ENCODE results near the gene SYTL4. TPM values are rescaled to one million over a fixed set of nuclear protein-coding genes. Genes with fewer than 3 reads are reported as not detected.

The SYTL4 gene
- total RNA-seq, 1 experiment from 2014 or later = 4.1 TPM

DNA sequence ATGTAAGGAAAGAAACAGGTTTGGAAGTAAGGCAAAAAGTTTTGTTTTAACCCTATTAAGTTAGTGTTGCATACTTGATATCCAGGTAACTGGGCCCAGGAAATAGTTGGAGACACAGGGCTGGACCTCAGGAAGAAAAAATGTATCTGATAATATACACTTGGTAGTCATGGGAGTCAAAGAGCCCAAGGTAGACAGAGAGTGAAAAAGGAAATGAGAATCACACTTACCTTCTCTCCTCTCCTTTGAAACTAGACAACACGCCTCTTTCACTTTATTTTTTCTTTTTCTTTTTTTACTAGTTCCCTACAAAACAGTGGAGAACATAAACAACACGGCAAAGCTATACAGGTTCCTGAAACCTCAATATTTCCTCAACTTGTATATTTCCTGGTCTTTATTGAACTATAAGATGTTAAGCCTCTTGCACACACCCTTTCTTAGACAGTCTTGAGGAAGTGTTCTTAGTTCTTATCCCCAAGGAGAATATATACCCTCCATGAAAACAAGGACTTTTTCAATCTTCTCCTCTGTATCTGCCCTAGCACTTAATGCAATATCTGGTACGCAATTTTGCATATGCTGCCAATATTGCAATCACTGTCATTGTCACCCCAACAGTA is 27.2 kb downstream of the SYTL4 start:
- TF ChIP-seq CTCF (IDR thresholded peaks at IDR 0.05; ENCODE audit: insufficient read depth in 1 of 2, low read depth in 1 of 2, low read length in 1 of 2, severe bottlenecking in 1 of 2, unreplicated experiment in 1 of 2) = no peak
- ChIA-PET POLR2A (no interaction called here), CTCF (no interaction called here)
- Histone ChIP-seq H3K27me3 (replicated peaks; ENCODE audit: control insufficient read depth, insufficient read depth, low read length) (no peaks in the 10 kb centered on the region), H3K9me3 (no peaks in the 10 kb centered on the region), H3K36me3 (ENCODE audit: control insufficient read depth, insufficient read depth, low read length) (no peaks in the 10 kb centered on the region), H3K4me1 (no peaks in the 10 kb centered on the region), H3K4me3 (ENCODE audit: low read depth, low read length) (no peak overlapping the region)
- H3K9me3 Mint-ChIP-seq (ENCODE audit: unreplicated experiment) = no peaks in the 10 kb centered on the region
- BruUV-seq (replicated peaks) = no TSS peak
- no peaks in the 10 kb centered on the region for H3K27me3 Mint-ChIP-seq (ENCODE audit: insufficient read depth, unreplicated experiment)
- intact Hi-C loops (cut with micrococcal nuclease; ENCODE audit: unreplicated experiment) = no loop called here
- no peak for DNase-seq
- H3K4me1 Mint-ChIP-seq (ENCODE audit: low read depth, unreplicated experiment) = no peaks in the 10 kb centered on the region
- H3K27ac Mint-ChIP-seq (ENCODE audit: unreplicated experiment) = no peak overlapping the region
- no peaks in the 10 kb centered on the region for H3K36me3 Mint-ChIP-seq (ENCODE audit: insufficient read depth, unreplicated experiment)
- no peak overlapping the region for H3K4me3 Mint-ChIP-seq (ENCODE audit: unreplicated experiment)

DNA sequence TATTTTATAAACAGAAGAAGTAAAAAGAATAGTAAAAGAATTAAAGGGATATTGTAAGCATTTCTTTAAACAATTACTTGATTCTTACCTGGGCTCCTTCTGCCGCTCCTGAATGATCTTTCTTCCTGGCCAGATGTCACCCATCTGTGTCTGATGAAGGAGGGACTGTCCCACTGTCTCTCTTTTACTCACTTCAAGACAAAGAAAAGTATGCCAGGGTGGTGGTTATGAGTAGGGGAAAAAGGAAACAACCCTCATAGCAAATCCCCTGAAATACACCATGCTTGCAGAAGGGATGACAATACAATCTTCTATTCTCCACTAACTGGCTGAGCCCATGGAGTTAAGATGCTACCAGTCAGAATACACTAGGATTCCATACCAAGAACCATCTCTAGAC is 31.1 kb downstream of the SYTL4 start:
- no peaks in the 10 kb centered on the region for H3K4me1 ChIP-seq
- no peaks in the 10 kb centered on the region for H3K36me3 Mint-ChIP-seq (ENCODE audit: insufficient read depth, unreplicated experiment)
- no peaks in the 10 kb centered on the region for H3K9me3 Mint-ChIP-seq (ENCODE audit: unreplicated experiment)
- H3K27me3 ChIP-seq (replicated peaks; ENCODE audit: control insufficient read depth, insufficient read depth, low read length) = no peaks in the 10 kb centered on the region
- ChIA-PET CTCF (no interaction called here), POLR2A (no interaction called here)
- peaks cover 2% of the 10 kb centered on the region for H3K4me1 Mint-ChIP-seq (ENCODE audit: low read depth, unreplicated experiment)
- H3K27ac Mint-ChIP-seq (ENCODE audit: unreplicated experiment) = no peak overlapping the region
- intact Hi-C loops (cut with micrococcal nuclease; ENCODE audit: unreplicated experiment) = no loop called here
- no peak overlapping the region for H3K4me3 ChIP-seq (ENCODE audit: low read depth, low read length)
- no TSS peak for BruUV-seq (replicated peaks)
- no peak for DNase-seq
- TF ChIP-seq CTCF (IDR thresholded peaks at IDR 0.05; ENCODE audit: insufficient read depth in 1 of 2, low read depth in 1 of 2, low read length in 1 of 2, severe bottlenecking in 1 of 2, unreplicated experiment in 1 of 2) = no peak
- H3K9me3 ChIP-seq = no peaks in the 10 kb centered on the region
- H3K27me3 Mint-ChIP-seq (ENCODE audit: insufficient read depth, unreplicated experiment) = no peaks in the 10 kb centered on the region
- H3K4me3 Mint-ChIP-seq (ENCODE audit: unreplicated experiment) = no peak overlapping the region
- no peaks in the 10 kb centered on the region for H3K36me3 ChIP-seq (ENCODE audit: control insufficient read depth, insufficient read depth, low read length)

DNA sequence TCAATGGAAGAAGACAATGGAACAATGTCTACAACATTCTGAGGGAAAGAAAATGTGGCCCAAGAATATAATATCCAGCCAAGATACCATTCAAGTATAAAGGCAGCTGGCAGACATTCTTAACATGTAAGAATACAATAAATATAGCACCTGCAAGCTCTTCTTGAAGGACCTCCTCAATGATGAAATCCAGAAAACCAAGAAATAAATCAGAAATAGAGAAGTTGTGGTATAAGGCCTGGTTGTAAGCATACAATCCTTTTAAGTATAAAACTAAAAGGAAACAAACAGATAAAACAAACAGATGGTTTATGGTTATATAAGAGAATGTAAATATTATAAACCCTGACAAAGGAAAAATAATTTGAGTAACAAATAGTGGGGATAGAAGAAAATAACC is 33.4 kb downstream of the SYTL4 start:
- POLR2A ChIA-PET = no interaction called here
- DNase-seq = no peak
- Histone ChIP-seq H3K4me3 (ENCODE audit: low read depth, low read length) (no peak overlapping the region), H3K9me3 (no peaks in the 10 kb centered on the region), H3K27me3 (replicated peaks; ENCODE audit: control insufficient read depth, insufficient read depth, low read length) (no peaks in the 10 kb centered on the region), H3K36me3 (ENCODE audit: control insufficient read depth, insufficient read depth, low read length) (no peaks in the 10 kb centered on the region), H3K4me1 (0 out of 2 replicates have a peak, but pooled peaks cover 4% of the 10 kb centered on the region)
- H3K36me3 Mint-ChIP-seq (ENCODE audit: insufficient read depth, unreplicated experiment) = no peaks in the 10 kb centered on the region
- CTCF ChIA-PET = no interaction called here
- H3K4me1 Mint-ChIP-seq (ENCODE audit: low read depth, unreplicated experiment) = peaks cover 14% of the 10 kb centered on the region
- H3K27me3 Mint-ChIP-seq (ENCODE audit: insufficient read depth, unreplicated experiment) = no peaks in the 10 kb centered on the region
- BruUV-seq (replicated peaks) = no TSS peak
- no peaks in the 10 kb centered on the region for H3K9me3 Mint-ChIP-seq (ENCODE audit: unreplicated experiment)
- no peak overlapping the region for H3K4me3 Mint-ChIP-seq (ENCODE audit: unreplicated experiment)
- H3K27ac Mint-ChIP-seq (ENCODE audit: unreplicated experiment) = no peak overlapping the region
- TF ChIP-seq CTCF (IDR thresholded peaks at IDR 0.05; ENCODE audit: insufficient read depth in 1 of 2, low read depth in 1 of 2, low read length in 1 of 2, severe bottlenecking in 1 of 2, unreplicated experiment in 1 of 2) = no peak
- intact Hi-C loops (cut with micrococcal nuclease; ENCODE audit: unreplicated experiment) = no loop called here

Measured in Caco-2 (cell line).